ENCODE data around the gene LSM10.
A peak's percentile ranks its signal among the peaks of the same experiment; 100 is the strongest.

The LSM10 gene

GRCh38 chr1:36381405-36381804 is 16.3 kb downstream of the LSM10 start:
- Mint-ChIP-seq H3K4me3 (no peak overlapping the region), H3K4me1 (peaks cover 42% of the 10 kb centered on the region), H3K36me3 (ENCODE audit: low read depth) (peaks cover 14% of the 10 kb centered on the region), H3K27me3 (ENCODE audit: low read depth, poor library complexity) (no peaks in the 10 kb centered on the region), H3K27ac (no peak overlapping the region), H3K9me3 (no peaks in the 10 kb centered on the region)
- no peak for TF ChIP-seq CTCF (IDR thresholded peaks at IDR 0.05)
- DNase-seq = no peak

GRCh38 chr1:36380782-36381181 is 16.9 kb downstream of the LSM10 start:
- no peak for DNase-seq
- peaks cover 37% of the 10 kb centered on the region for H3K4me1 Mint-ChIP-seq

GRCh38 chr1:36380143-36380619 is 17.5 kb downstream of the LSM10 start:
- DNase-seq = no peak
- H3K27me3 Mint-ChIP-seq (ENCODE audit: low read depth, poor library complexity) = no peaks in the 10 kb centered on the region
- no peak overlapping the region for H3K4me3 Mint-ChIP-seq
- no peak overlapping the region for H3K27ac Mint-ChIP-seq
- H3K4me1 Mint-ChIP-seq = peaks cover 37% of the 10 kb centered on the region
- peaks cover 14% of the 10 kb centered on the region for H3K36me3 Mint-ChIP-seq (ENCODE audit: low read depth)
- no peak for TF ChIP-seq CTCF (IDR thresholded peaks at IDR 0.05)
- no peaks in the 10 kb centered on the region for H3K9me3 Mint-ChIP-seq

More at GRCh38 chr1:36380782-36381181, 16.9 kb downstream of the LSM10 start:
- H3K9me3 Mint-ChIP-seq = no peaks in the 10 kb centered on the region
- no peaks in the 10 kb centered on the region for H3K27me3 Mint-ChIP-seq (ENCODE audit: low read depth, poor library complexity)
- no peak overlapping the region for H3K4me3 Mint-ChIP-seq
- peaks cover 14% of the 10 kb centered on the region for H3K36me3 Mint-ChIP-seq (ENCODE audit: low read depth)
- no peak for TF ChIP-seq CTCF (IDR thresholded peaks at IDR 0.05)
- H3K27ac Mint-ChIP-seq = no peak overlapping the region

GRCh38 chr1:36377791-36378492 is 19.8 kb downstream of the LSM10 start:
- TF ChIP-seq CTCF (IDR thresholded peaks at IDR 0.05) = no peak
- Mint-ChIP-seq H3K27ac (no peak overlapping the region), H3K27me3 (ENCODE audit: low read depth, poor library complexity) (no peaks in the 10 kb centered on the region), H3K9me3 (no peaks in the 10 kb centered on the region), H3K4me3 (no peak overlapping the region), H3K36me3 (ENCODE audit: low read depth) (peaks cover 14% of the 10 kb centered on the region), H3K4me1 (peaks cover 39% of the 10 kb centered on the region)
- no peak for DNase-seq

- Mint-ChIP-seq H3K9me3 (no peaks in the 10 kb centered on the region), H3K4me1 (peaks cover 59% of the 10 kb centered on the region), H3K27me3 (ENCODE audit: low read depth, poor library complexity) (no peaks in the 10 kb centered on the region), H3K36me3 (ENCODE audit: low read depth) (no peaks in the 10 kb centered on the region), H3K4me3 (no peak overlapping the region), H3K27ac (peak overlapping the region; percentile 68)
- no peak for TF ChIP-seq CTCF (IDR thresholded peaks at IDR 0.05)
- DNase-seq = no peak
These were observed 25.1 kb downstream of the LSM10 start for GRCh38 chr1:36372617-36373016.
